PC-3 (cell line): ENCODE measurements around the gene VAX1. TPM values are rescaled to one million over a fixed set of nuclear protein-coding genes. Genes with fewer than 3 reads are reported as not detected.

Experiments used
- ATAC-seq: fragments of 200-7000 bp; cut with Tn5 transposase; 2 replicates; pipeline ENCODE4 v1.9.1; 2020; ENCODE audit warnings: mild to moderate bottlenecking, moderate library complexity
- BruUV-seq: library from RNA; stranded (reverse); fragments of 400-500 nt; replicated peaks from 2 replicates; lab custom pipeline; 2021; lab: Mats Ljungman, UMichigan
- CTCF ChIA-PET: fragments of 300-600 bp; sonication (Branson Sonifier 250); formaldehyde crosslinking; loops from one replicate; lab custom pipeline; 2022; ENCODE audit warnings: antibody characterized with exemption; lab: Charles Lee
- POLR2A ChIA-PET: fragments of 300-600 bp; sonication (Branson Sonifier 250); formaldehyde crosslinking; loops from one replicate; lab custom pipeline; 2022; ENCODE audit warnings: antibody characterized with exemption; ENCODE audit not compliant: unreplicated experiment; lab: Charles Lee
- DNase-seq: peaks from one replicate; pipeline ENCODE4 v3.0.0-alpha.2; 2015
- H2AFZ ChIP-seq: fragments of 300-600 bp; sonication (generic); 2 replicates; pipeline ENCODE4 v1.6.0; 2016; ENCODE audit warnings: antibody characterized with exemption, low read length
- H3F3A ChIP-seq: fragments of 300-600 bp; sonication (generic); one replicate; pipeline ENCODE4 v1.6.0; 2017; ENCODE audit warnings: antibody characterized with exemption, low read length, control low read depth, mild to moderate bottlenecking; ENCODE audit not compliant: unreplicated experiment
- H3K27ac ChIP-seq: fragments of 300-600 bp; sonication (generic); 2 replicates; pipeline ENCODE4 v1.5.1; 2016; ENCODE audit warnings: mild to moderate bottlenecking, low read length
- H3K27me3 ChIP-seq: fragments of 300-600 bp; sonication (generic); 2 replicates; pipeline ENCODE4 v1.6.1; 2016; ENCODE audit warnings: low read length, mixed read lengths
- H3K36me3 ChIP-seq: fragments of 300-600 bp; sonication (generic); 2 replicates; pipeline ENCODE4 v1.6.1; 2016; ENCODE audit warnings: low read depth, mixed run types, low read length, mixed read lengths
- H3K4me1 ChIP-seq: fragments of 300-600 bp; sonication (generic); 2 replicates; pipeline ENCODE4 v1.5.1; 2016; ENCODE audit warnings: low read length; ENCODE audit not compliant: insufficient read depth
- H3K4me2 ChIP-seq: fragments of 300-600 bp; sonication (generic); 2 replicates; pipeline ENCODE4 v1.6.0; 2016; ENCODE audit warnings: low read length
- H3K4me3 ChIP-seq: fragments of 300-600 bp; sonication (generic); 2 replicates; pipeline ENCODE4 v1.5.1; 2016; ENCODE audit warnings: mild to moderate bottlenecking, low read length, mixed read lengths
- H3K79me2 ChIP-seq: fragments of 300-600 bp; sonication (generic); 2 replicates; pipeline ENCODE4 v1.6.1; 2017; ENCODE audit warnings: low read length, mixed read lengths
- H3K9ac ChIP-seq: fragments of 300-600 bp; sonication (generic); 2 replicates; pipeline ENCODE4 v1.6.0; 2016; ENCODE audit warnings: mild to moderate bottlenecking, low read length
- H3K9me2 ChIP-seq: fragments of 300-600 bp; sonication (generic); replicated peaks from 2 replicates; pipeline ENCODE4 v1.6.1; 2016; ENCODE audit warnings: mixed run types, low read length, mixed read lengths
- H3K9me3 ChIP-seq: fragments of 300-600 bp; sonication (generic); 2 replicates; pipeline ENCODE4 v1.6.1; 2016; ENCODE audit warnings: low read length, mixed read lengths
- H4K20me1 ChIP-seq: fragments of 300-600 bp; sonication (generic); 2 replicates; pipeline ENCODE4 v1.6.1; 2016; ENCODE audit warnings: low read length, mixed read lengths
- CTCF ChIP-seq: fragments of 300-600 bp; sonication (generic); conservative IDR thresholded peaks from 2 replicates; pipeline ENCODE4 v1.5.1; 2017; ENCODE audit warnings: antibody characterized with exemption, low read depth, mild to moderate bottlenecking, low read length
- EZH2 ChIP-seq: fragments of 300-600 bp; sonication (generic); IDR thresholded peaks from one replicate; pipeline ENCODE4 v1.6.1; 2017; ENCODE audit warnings: antibody characterized with exemption, mild to moderate bottlenecking, low read length; ENCODE audit not compliant: unreplicated experiment
- EZH2phosphoT487 ChIP-seq: fragments of 300-600 bp; sonication (generic); IDR thresholded peaks from 2 replicates; pipeline ENCODE4 v1.6.1; 2018; ENCODE audit warnings: mild to moderate bottlenecking, antibody characterized with exemption, low read length, borderline replicate concordance
- intact Hi-C: fragments of 100-400 bp; cut with micrococcal nuclease; formaldehyde crosslinking; loops from 2 replicates; pipeline ENCODE4 v1.9.0; 2023
- total RNA-seq: library from RNA; depleted of rRNA; stranded (reverse); fragments of >200 nt; gene quantifications from 2 replicates; pipeline ENCODE4 v1.2.3, GENCODE V29; 2014

Gene VAX1
- total RNA-seq, 1 experiment from 2014 or later = 0.98 TPM

DNA sequence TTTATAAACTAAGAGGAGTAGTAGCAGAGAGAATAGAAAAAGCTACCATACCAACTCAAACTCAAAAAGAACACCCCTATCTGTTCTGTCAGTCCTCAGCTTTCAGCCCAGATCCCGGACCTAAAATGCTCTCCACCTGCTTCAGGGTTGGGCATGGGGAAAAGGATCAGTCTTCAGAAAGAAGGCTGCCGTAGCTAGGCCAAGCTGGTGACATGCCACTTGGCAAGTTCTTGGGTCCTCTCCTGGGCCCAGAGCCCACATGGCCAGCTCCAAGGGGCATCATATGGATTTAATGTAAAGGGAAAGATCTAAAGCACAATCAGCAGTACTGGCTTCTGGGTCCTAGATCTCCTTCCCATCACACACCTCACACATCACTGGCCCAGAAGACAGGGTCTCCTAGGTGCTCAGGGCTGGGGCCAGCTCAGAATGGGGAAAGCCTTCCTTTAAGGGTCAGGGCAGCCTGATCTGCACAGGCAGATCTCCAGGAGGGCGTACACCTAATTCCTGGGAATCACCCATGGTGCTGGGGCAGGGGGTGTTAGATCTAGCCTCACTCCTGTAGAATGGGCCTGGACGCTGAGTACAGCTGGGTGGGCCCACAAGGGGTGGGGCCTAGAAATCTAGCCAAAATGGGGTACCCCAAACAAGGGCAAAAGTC lies 2.5 kb downstream of the VAX1 start:
- Histone ChIP-seq H3K9ac (no peak overlapping the region), H4K20me1 (no peaks in the 10 kb centered on the region), H3F3A (no peaks in the 10 kb centered on the region), H3K4me1 (peaks cover 9% of the 10 kb centered on the region; the same call in 1 of the 2 replicates), H3K9me3 (no peaks in the 10 kb centered on the region), H3K27ac (no peak overlapping the region), H3K79me2 (no peaks in the 10 kb centered on the region), H3K36me3 (no peaks in the 10 kb centered on the region), H3K27me3 (peaks cover 15% of the 10 kb centered on the region; the same call in 1 of the 2 replicates), H3K4me3 (no peak overlapping the region), H2AFZ (no peak overlapping the region), H3K9me2 (no peaks in the 10 kb centered on the region), H3K4me2 (no peak overlapping the region)
- no TSS peak for BruUV-seq
- CTCF ChIA-PET = no interaction called here
- TF ChIP-seq EZH2 (no peak), CTCF (no peak), EZH2phosphoT487 (no peak)
- ATAC-seq (no peak), DNase-seq (no peak)
- intact Hi-C loops = no loop called here
- POLR2A ChIA-PET = no interaction called here

GRCh38 chr10:117135026-117135372 lies 3.1 kb downstream of the VAX1 start:
- Histone ChIP-seq H3K27ac (no peak overlapping the region), H3K36me3 (no peaks in the 10 kb centered on the region), H3K79me2 (no peaks in the 10 kb centered on the region), H3K4me2 (no peak overlapping the region), H2AFZ (no peak overlapping the region), H3K9me2 (no peaks in the 10 kb centered on the region), H3K4me1 (peaks cover 9% of the 10 kb centered on the region; the same call in 1 of the 2 replicates), H3K27me3 (peaks cover 15% of the 10 kb centered on the region; the same call in 1 of the 2 replicates), H3K4me3 (no peak overlapping the region), H3F3A (no peaks in the 10 kb centered on the region), H3K9me3 (no peaks in the 10 kb centered on the region), H3K9ac (no peak overlapping the region), H4K20me1 (no peaks in the 10 kb centered on the region)
- ChIA-PET CTCF (no interaction called here), POLR2A (no interaction called here)
- DNase-seq (no peak), ATAC-seq (no peak)
- BruUV-seq = no TSS peak
- intact Hi-C loops = no loop called here
- TF ChIP-seq EZH2 (no peak), EZH2phosphoT487 (no peak), CTCF (no peak)

GRCh38 chr10:117134306-117135025 lies 3.6 kb downstream of the VAX1 start:
- ChIA-PET CTCF (no interaction called here), POLR2A (interaction anchor here (0.7 kb wide), 1 partner anchor 160 kb away, joined by 4 read pairs; no protein-coding TSS in a partner anchor)
- DNase-seq = no peak
- no peaks in the 10 kb centered on the region for H3K9me3 ChIP-seq
- H3K9me2 ChIP-seq = no peaks in the 10 kb centered on the region
- ATAC-seq = no peak
- no peaks in the 10 kb centered on the region for H3K36me3 ChIP-seq
- H3K4me1 ChIP-seq = peaks cover 9% of the 10 kb centered on the region; the same call in 1 of the 2 replicates
- H2AFZ ChIP-seq = no peak overlapping the region
- peaks cover 15% of the 10 kb centered on the region; the same call in 1 of the 2 replicates for H3K27me3 ChIP-seq
- TF ChIP-seq EZH2phosphoT487 (no peak), CTCF (no peak), EZH2 (no peak)
- no peak overlapping the region for H3K4me3 ChIP-seq
- H3K9ac ChIP-seq = no peak overlapping the region
- H3K4me2 ChIP-seq = no peak overlapping the region
- no peaks in the 10 kb centered on the region for H3K79me2 ChIP-seq
- BruUV-seq = no TSS peak
- intact Hi-C loops = no loop called here
- no peaks in the 10 kb centered on the region for H3F3A ChIP-seq
- no peak overlapping the region for H3K27ac ChIP-seq
- no peaks in the 10 kb centered on the region for H4K20me1 ChIP-seq
